Fibroblast of lung (primary cell): ENCODE measurements around the gene EFNA5. TPM values are rescaled to one million over a fixed set of nuclear protein-coding genes. Genes with fewer than 3 reads are reported as not detected.

Source experiments
- DNase-seq, 2 donors: peaks; one replicate each; pipeline versions ENCODE4 v3.0.0 to v3.0.0-alpha.2; 2010; ENCODE audit warnings: low read depth in 2 of 2
- H2AFZ ChIP-seq: 2 replicates; pipeline ENCODE4 v1.5.1; 2012; ENCODE audit warnings: low read length, control low read depth, inconsistent platforms
- H3K27ac ChIP-seq: 2 replicates; pipeline ENCODE4 v1.5.1; 2011; ENCODE audit warnings: low read length, control low read depth; ENCODE audit not compliant: insufficient read depth
- H3K27me3 ChIP-seq: 2 replicates; pipeline ENCODE4 v1.5.1; 2011; ENCODE audit warnings: mild to moderate bottlenecking, low read length; ENCODE audit not compliant: control insufficient read depth, insufficient read depth
- H3K36me3 ChIP-seq: 2 replicates; pipeline ENCODE4 v1.5.1; 2011; ENCODE audit warnings: low read length; ENCODE audit not compliant: control insufficient read depth, insufficient read depth
- H3K4me1 ChIP-seq: 2 replicates; pipeline ENCODE4 v1.5.1; 2011; ENCODE audit warnings: low read length; ENCODE audit not compliant: control insufficient read depth, insufficient read depth; ENCODE audit errors: extremely low read depth
- H3K4me2 ChIP-seq: 2 replicates; pipeline ENCODE4 v1.5.1; 2011; ENCODE audit warnings: low read length, control low read depth; ENCODE audit not compliant: insufficient read depth; ENCODE audit errors: extremely low read depth
- H3K4me3 ChIP-seq, 4 experiments: fragments of 200-600 bp in 1 of 4; sonication (generic) in 1 of 4; replicated peaks in 1 of 4; 2 replicates each; pipeline ENCODE4 v1.5.1; 2011 to 2016; ENCODE audit warnings: low read length in 4 of 4, low read depth in 3 of 4, mild to moderate bottlenecking in 3 of 4, control low read depth in 2 of 4, inconsistent platforms in 1 of 4, mixed read lengths in 1 of 4; ENCODE audit not compliant: insufficient read depth in 1 of 4; ENCODE audit errors: control extremely low read depth in 1 of 4
- H3K79me2 ChIP-seq: 2 replicates; pipeline ENCODE4 v1.5.1; 2012; ENCODE audit warnings: mild to moderate bottlenecking, low read length, inconsistent platforms; ENCODE audit not compliant: control insufficient read depth, insufficient read depth
- H3K9ac ChIP-seq: 2 replicates; pipeline ENCODE4 v1.5.1; 2011; ENCODE audit warnings: mild to moderate bottlenecking, low read length, control low read depth; ENCODE audit not compliant: insufficient read depth
- H3K9me3 ChIP-seq: 2 replicates; pipeline ENCODE4 v1.5.1; 2012; ENCODE audit warnings: low read depth, low read length; ENCODE audit not compliant: control insufficient read depth, insufficient read depth
- H4K20me1 ChIP-seq: 2 replicates; pipeline ENCODE4 v1.5.1; 2011; ENCODE audit warnings: low read length; ENCODE audit not compliant: control insufficient read depth, insufficient read depth; ENCODE audit errors: extremely low read depth
- CTCF ChIP-seq, 2 donors: IDR thresholded peaks in 1 of 2; conservative IDR thresholded peaks in 1 of 2; 1 replicate in 1 of 2; 2 replicates in 1 of 2; pipeline ENCODE4 v1.5.1; 2011 to 2012; ENCODE audit warnings: low read length in 2 of 2, control low read depth in 1 of 2, inconsistent platforms in 1 of 2, low read depth in 1 of 2, mild to moderate bottlenecking in 1 of 2
- EZH2 ChIP-seq: IDR thresholded peaks from 2 replicates; pipeline ENCODE4 v1.5.1; 2012; ENCODE audit warnings: low read length, control low read depth, mild to moderate bottlenecking; ENCODE audit errors: missing control alignments
- polyA plus RNA-seq, 2 donors: library from polyadenylated mRNA; depleted of rRNA in 1 of 2; stranded (reverse) in 1 of 2; unstranded in 1 of 2; fragments of >200 nt; gene quantifications; 2 replicates each; pipeline ENCODE4 v1.2.1, GENCODE V29; 2011 to 2012; ENCODE audit warnings: missing spikeins in 1 of 2
- total RNA-seq: library from RNA; depleted of rRNA; stranded (reverse); fragments of >200 nt; gene quantifications from 2 replicates; pipeline ENCODE4 v1.2.1, GENCODE V29; 2014

Gene EFNA5
- total and polyA plus RNA-seq, 2 donors (not counting 1 experiment from before 2014, with no cell fraction given): 3.5 to 3.7 TPM

GRCh38 chr5:107469485-107470294 is 201.0 kb downstream of the EFNA5 start:
- no peak overlapping the region for H3K4me3 ChIP-seq
- H4K20me1 ChIP-seq: no peaks in the 10 kb centered on the region
- DNase-seq: peak; percentile 68 to 97
- peaks cover 4% of the 10 kb centered on the region for H3K4me1 ChIP-seq
- H3K9me3 ChIP-seq: no peaks in the 10 kb centered on the region
- H3K4me2 ChIP-seq: no peak overlapping the region
- TF ChIP-seq CTCF (conservative IDR thresholded peaks at IDR 0.05 in 1 of 2, IDR thresholded peaks at IDR 0.05 in 1 of 2; ENCODE audit: low read depth in 1 of 2, low read length in 2 of 2) (no peak), EZH2 (no peak)
- H3K36me3 ChIP-seq: no peaks in the 10 kb centered on the region
- H2AFZ ChIP-seq: no peak overlapping the region
- no peak overlapping the region for H3K27ac ChIP-seq
- no peaks in the 10 kb centered on the region for H3K79me2 ChIP-seq
- no peak overlapping the region for H3K9ac ChIP-seq
- H3K27me3 ChIP-seq: no peaks in the 10 kb centered on the region

GRCh38 chr5:107469064-107469463 is 201.7 kb downstream of the EFNA5 start:
- Histone ChIP-seq H3K9me3 (no peaks in the 10 kb centered on the region), H4K20me1 (no peaks in the 10 kb centered on the region), H3K36me3 (no peaks in the 10 kb centered on the region), H3K27ac (no peak overlapping the region), H3K27me3 (no peaks in the 10 kb centered on the region), H3K4me2 (no peak overlapping the region), H2AFZ (no peak overlapping the region), H3K4me3 (no peak overlapping the region), H3K4me1 (peaks cover 4% of the 10 kb centered on the region), H3K79me2 (no peaks in the 10 kb centered on the region), H3K9ac (no peak overlapping the region)
- no peak for TF ChIP-seq EZH2
- TF ChIP-seq CTCF (conservative IDR thresholded peaks at IDR 0.05 in 1 of 2, IDR thresholded peaks at IDR 0.05 in 1 of 2; ENCODE audit: low read depth in 1 of 2, low read length in 2 of 2): no peak
- no peak for DNase-seq

- Histone ChIP-seq H3K36me3 (no peaks in the 10 kb centered on the region), H3K4me2 (no peak overlapping the region), H4K20me1 (no peaks in the 10 kb centered on the region), H3K4me3 (no peak overlapping the region), H3K27me3 (no peaks in the 10 kb centered on the region), H2AFZ (no peak overlapping the region), H3K9me3 (no peaks in the 10 kb centered on the region), H3K9ac (no peak overlapping the region), H3K79me2 (no peaks in the 10 kb centered on the region), H3K4me1 (peaks cover 4% of the 10 kb centered on the region), H3K27ac (no peak overlapping the region)
- no peak for DNase-seq
- TF ChIP-seq CTCF (conservative IDR thresholded peaks at IDR 0.05 in 1 of 2, IDR thresholded peaks at IDR 0.05 in 1 of 2; ENCODE audit: low read depth in 1 of 2, low read length in 2 of 2) (no peak), EZH2 (no peak)
These were observed 202.5 kb downstream of the EFNA5 start for GRCh38 chr5:107468276-107468675.
